Liver (tissue), 3 donors: ENCODE data around the gene TAF1B.

ENCODE experiments used
- ATF3 ChIP-seq: IDR thresholded peaks from 2 replicates; pipeline ENCODE4 v1.6.1; 2016; ENCODE audit warnings: antibody characterized with exemption
- CTCF ChIP-seq: fragments of 150-350 bp; IDR thresholded peaks from 2 replicates; pipeline ENCODE4 v1.5.1; 2017; ENCODE audit warnings: improper control_type of control experiment, low read depth, low read length; ENCODE audit not compliant: missing input control
- EGR1 ChIP-seq, 2 donors: IDR thresholded peaks; 2 replicates each; pipeline ENCODE4 v1.6.1; 2016 to 2018; ENCODE audit warnings: antibody characterized with exemption in 2 of 2, low read depth in 2 of 2
- FOXA1 ChIP-seq: IDR thresholded peaks from 2 replicates; pipeline ENCODE4 v1.6.1; 2016; ENCODE audit warnings: antibody characterized with exemption
- FOXA2 ChIP-seq: IDR thresholded peaks from 2 replicates; pipeline ENCODE4 v1.6.1; 2016; ENCODE audit warnings: antibody characterized with exemption
- GABPA ChIP-seq, 2 donors: IDR thresholded peaks in 1 of 2; conservative IDR thresholded peaks in 1 of 2; 2 replicates each; pipeline ENCODE4 v1.6.1; 2016; ENCODE audit warnings: antibody characterized with exemption in 2 of 2, mild to moderate bottlenecking in 1 of 2, moderate library complexity in 1 of 2
- JUND ChIP-seq, 2 donors: IDR thresholded peaks; 2 replicates each; pipeline ENCODE4 v1.6.1; 2016; ENCODE audit warnings: antibody characterized with exemption in 2 of 2
- MAX ChIP-seq: IDR thresholded peaks from 2 replicates; pipeline ENCODE4 v1.6.1; 2016; ENCODE audit warnings: antibody characterized with exemption
- REST ChIP-seq: IDR thresholded peaks from 2 replicates; pipeline ENCODE4 v1.6.1; 2016; ENCODE audit warnings: antibody characterized with exemption, mild to moderate bottlenecking
- RXRA ChIP-seq, 2 donors: IDR thresholded peaks; 2 replicates each; pipeline ENCODE4 v1.6.1; 2017 to 2018; ENCODE audit warnings: antibody characterized with exemption in 2 of 2, mild to moderate bottlenecking in 1 of 2
- TAF1 ChIP-seq: conservative IDR thresholded peaks from 2 replicates; pipeline ENCODE4 v1.6.1; 2016; ENCODE audit warnings: antibody characterized with exemption, mild to moderate bottlenecking
- YY1 ChIP-seq: IDR thresholded peaks from 2 replicates; pipeline ENCODE4 v1.6.1; 2016; ENCODE audit warnings: antibody characterized with exemption, mild to moderate bottlenecking
- ZBTB33 ChIP-seq: IDR thresholded peaks from 2 replicates; pipeline ENCODE4 v1.6.1; 2016; ENCODE audit warnings: antibody characterized with exemption
- donor health status: healthy.
- donor health status: healthy.

GRCh38 chr2:9836074-9836473, 7.2 kb upstream of the TAF1B start:
- TF ChIP-seq MAX = no peak
- TF ChIP-seq CTCF = no peak
- TF ChIP-seq TAF1 = no peak
- TF ChIP-seq FOXA1 = no peak
- no peak for TF ChIP-seq JUND (IDR thresholded peaks at IDR 0.05)
- no peak for TF ChIP-seq REST
- no peak for TF ChIP-seq FOXA2
- TF ChIP-seq RXRA (IDR thresholded peaks at IDR 0.05) = no peak
- TF ChIP-seq GABPA (IDR thresholded peaks at IDR 0.05 in 1 of 2, conservative IDR thresholded peaks at IDR 0.05 in 1 of 2) = no peak
- TF ChIP-seq YY1 = no peak
- no peak for TF ChIP-seq EGR1 (IDR thresholded peaks at IDR 0.05; ENCODE audit: low read depth in 2 of 2)
- TF ChIP-seq ATF3 = no peak
- TF ChIP-seq ZBTB33 = no peak
